ENCODE measurements around the gene ARHGEF39.

- TF ChIP-seq CTCF (IDR thresholded peaks at IDR 0.05) (peak; percentile 96), ZFX (IDR thresholded peaks at IDR 0.05; ENCODE audit: borderline replicate concordance) (no peak)
Observed at GRCh38 chr9:35646533-35647265, 18.3 kb downstream of the ARHGEF39 start.

All from 22Rv1 (cell line).